K562 (cell line): Measurements from ENCODE around the gene RWDD1. TPM values are rescaled to one million over a fixed set of nuclear protein-coding genes. Genes with fewer than 3 reads are reported as not detected.

Source experiments
- ATAC-seq: fragments of 200-7000 bp; cut with Tn5 transposase; 3 replicates; pipeline ENCODE4 v1.9.1; 2020; ENCODE audit warnings: moderate library complexity
- BruUV-seq: library from RNA; stranded (reverse); fragments of 400-500 nt; replicated peaks from 2 replicates; lab custom pipeline; 2021; lab: Mats Ljungman, UMichigan
- CTCF ChIA-PET: fragments of 300-600 bp; formaldehyde crosslinking; extraction: SDS; loops from one replicate; lab custom pipeline; 2021; ENCODE audit warnings: low intra/inter-chr PET ratio; lab: Yijun Ruan, JAX
- POLR2A ChIA-PET: fragments of 300-600, 350-650 bp; sonication (Branson Sonifier 250); formaldehyde crosslinking; extraction: SDS; loops from one replicate; lab custom pipeline; 2021; ENCODE audit warnings: antibody characterized with exemption, inconsistent platforms; lab: Yijun Ruan, JAX
- DNase-seq, 4 experiments: peaks; one replicate each; pipeline versions ENCODE4 v3.0.0 to v3.0.0-alpha.2; 2011 to 2018; ENCODE audit warnings: low spot score in 3 of 4, mixed read lengths in 3 of 4; ENCODE audit errors: extremely low read depth in 1 of 4
- FAIRE-seq: peaks from 2 replicates; lab custom pipeline; 2011; peaks lifted over from hg19 to GRCh38; lab: Jason Lieb, UNC
- H2AFZ ChIP-seq: 2 replicates; pipeline ENCODE4 v1.6.0; 2011; ENCODE audit warnings: low read depth, low read length, control low read depth, inconsistent platforms
- H3K27ac ChIP-seq: fragments of 200-600 bp; 3 replicates; pipeline ENCODE4 v1.8.0; 2011; ENCODE audit warnings: low read depth, mild to moderate bottlenecking, control low read depth, inconsistent platforms, low read length, moderate library complexity, mixed read lengths; ENCODE audit errors: extremely low read depth
- H3K27me3 ChIP-seq, 2 experiments: fragments of 300-600 bp in 1 of 2; 2 replicates in 1 of 2; 3 replicates in 1 of 2; pipeline versions ENCODE4 v1.6.0 to v1.8.0; 2011; ENCODE audit warnings: inconsistent platforms in 2 of 2, low read length in 2 of 2, mild to moderate bottlenecking in 1 of 2, mixed read lengths in 1 of 2, moderate library complexity in 1 of 2; ENCODE audit not compliant: control insufficient read depth in 2 of 2, insufficient read depth in 2 of 2
- H3K36me3 ChIP-seq: fragments of 300-600 bp; 3 replicates; pipeline ENCODE4 v1.8.0; 2011; ENCODE audit warnings: mild to moderate bottlenecking, low read length, inconsistent platforms; ENCODE audit not compliant: control insufficient read depth, insufficient read depth
- H3K4me1 ChIP-seq, 2 experiments: fragments of 200-600 bp in 1 of 2; replicated peaks in 1 of 2; 2 replicates in 1 of 2; 3 replicates in 1 of 2; pipeline versions ENCODE4 v1.5.1 to v1.8.0; 2011; ENCODE audit warnings: inconsistent platforms in 2 of 2, low read length in 2 of 2, mild to moderate bottlenecking in 1 of 2, mixed read lengths in 1 of 2, moderate library complexity in 1 of 2; ENCODE audit not compliant: control insufficient read depth in 2 of 2, insufficient read depth in 2 of 2
- H3K4me2 ChIP-seq: 2 replicates; pipeline ENCODE4 v1.6.1; 2011; ENCODE audit warnings: low read length, control low read depth, inconsistent platforms, mixed read lengths; ENCODE audit not compliant: insufficient read depth
- H3K4me3 ChIP-seq: fragments of 200-600 bp; sonication (generic), shearing (Covaris generic); 2 replicates; pipeline ENCODE4 v1.5.1; 2016; ENCODE audit warnings: control low read depth, inconsistent platforms
- H3K79me2 ChIP-seq: fragments of 200-600 bp; 3 replicates; pipeline ENCODE4 v1.8.0; 2011; ENCODE audit warnings: low read length, inconsistent platforms; ENCODE audit not compliant: control insufficient read depth, insufficient read depth
- H3K9ac ChIP-seq, 2 experiments: 2 replicates each; pipeline versions ENCODE4 v1.6.0 to v1.6.1; 2011; ENCODE audit warnings: low read depth in 2 of 2, low read length in 2 of 2, control low read depth in 1 of 2, inconsistent platforms in 1 of 2, mild to moderate bottlenecking in 1 of 2, mixed read lengths in 1 of 2; ENCODE audit not compliant: insufficient read depth in 1 of 2
- H3K9me1 ChIP-seq: one replicate; pipeline ENCODE4 v1.6.0; 2011; ENCODE audit warnings: inconsistent platforms, mild to moderate bottlenecking, low read length, moderate library complexity; ENCODE audit not compliant: control insufficient read depth, insufficient read depth
- H3K9me3 ChIP-seq: replicated peaks from 2 replicates; pipeline ENCODE4 v1.5.1; 2011; ENCODE audit warnings: low read depth, low read length, inconsistent platforms; ENCODE audit not compliant: control insufficient read depth, insufficient read depth
- H4K20me1 ChIP-seq: replicated peaks from 2 replicates; pipeline ENCODE4 v1.6.1; 2011; ENCODE audit warnings: low read length, inconsistent platforms, mixed read lengths; ENCODE audit not compliant: control insufficient read depth, insufficient read depth
- BACH1 ChIP-seq: fragments of 200-800 bp; sonication (Bioruptor generic); IDR thresholded peaks from 2 replicates; pipeline ENCODE4 v1.6.1; 2016; ENCODE audit warnings: missing genetic modification characterization, missing compliant biosample characterization
- CCAR2 ChIP-seq: fragments of 200-400 bp; formaldehyde crosslinking; IDR thresholded peaks from 2 replicates; pipeline ENCODE4 v1.6.1; 2017; ENCODE audit warnings: mild to moderate bottlenecking, low read depth, low read length
- FOSL1 ChIP-seq: fragments of 200-800 bp; sonication (Bioruptor generic); conservative IDR thresholded peaks from 2 replicates; pipeline ENCODE4 v1.6.1; 2016; ENCODE audit warnings: missing genetic modification characterization, missing compliant biosample characterization
- FOXJ2 ChIP-seq: fragments of 200-800 bp; sonication (Bioruptor generic); IDR thresholded peaks from 2 replicates; pipeline ENCODE4 v1.6.1; 2016; ENCODE audit warnings: missing genetic modification characterization, missing compliant biosample characterization
- JUND ChIP-seq, 2 experiments: IDR thresholded peaks; 2 replicates in 1 of 2; 3 replicates in 1 of 2; pipeline ENCODE4 v1.6.1; 2011; ENCODE audit warnings: borderline replicate concordance in 2 of 2, low read depth in 2 of 2, low read length in 2 of 2, improper control_type of control experiment in 1 of 2, missing biosample characterization in 1 of 2, missing genetic modification characterization in 1 of 2, missing genetic modification reagents in 1 of 2
- MAFF ChIP-seq: IDR thresholded peaks from 2 replicates; pipeline ENCODE4 v1.6.1; 2012; ENCODE audit warnings: low read length, improper control_type of control experiment
- MAFK ChIP-seq: IDR thresholded peaks from 2 replicates; pipeline ENCODE4 v1.6.1; 2011; ENCODE audit warnings: low read length, improper control_type of control experiment
- NFE2 ChIP-seq: IDR thresholded peaks from 2 replicates; pipeline ENCODE4 v1.6.1; 2014; ENCODE audit warnings: antibody characterized with exemption, low read depth
- NFE2L1 ChIP-seq: fragments of 450-650 bp; IDR thresholded peaks from 2 replicates; pipeline ENCODE4 v1.6.1; 2016; ENCODE audit warnings: missing genetic modification characterization, low read depth, mild to moderate bottlenecking, missing compliant biosample characterization, moderate library complexity, borderline replicate concordance
- POU5F1 ChIP-seq: fragments of 150-350 bp; IDR thresholded peaks from 2 replicates; pipeline ENCODE4 v1.6.1; 2014; ENCODE audit warnings: borderline replicate concordance, low read length, low read depth, mild to moderate bottlenecking; ENCODE audit not compliant: partially characterized antibody
- RBM25 ChIP-seq: fragments of 200-400 bp; formaldehyde crosslinking; IDR thresholded peaks from 2 replicates; pipeline ENCODE4 v1.6.1; 2018; ENCODE audit warnings: low read length, low read depth, moderate library complexity; ENCODE audit not compliant: severe bottlenecking
- SRF ChIP-seq, 2 experiments: fragments of 250-450, 450-650 bp in 1 of 2; sonication (Bioruptor Pico) in 1 of 2; sonication (generic) in 1 of 2; formaldehyde crosslinking; IDR thresholded peaks; 2 replicates each; pipeline versions ENCODE4 v1.5.0 to v1.5.1; 2020 to 2022; ENCODE audit warnings: mild to moderate bottlenecking in 1 of 2, missing genetic modification reagents in 1 of 2
- ZFP30 ChIP-seq: fragments of 250-450 bp; sonication (Bioruptor Pico); IDR thresholded peaks from 2 replicates; pipeline ENCODE4 v1.8.0; 2022; ENCODE audit warnings: moderate library complexity, mild to moderate bottlenecking, inconsistent platforms, borderline replicate concordance
- ZNF316 ChIP-seq: fragments of 450-650 bp; IDR thresholded peaks from 2 replicates; pipeline ENCODE4 v1.6.1; 2016
- WGBS: fragments of 100-300 bp; shearing (Covaris generic); methylation state at CpG from one replicate; pipeline ENCODE4 v1.1.6; 2016; ENCODE audit warnings: low coverage, mixed read lengths; ENCODE audit not compliant: insufficient coverage; ENCODE audit errors: missing lambda C conversion rate; 5-methylcytosine and 5-hydroxymethylcytosine counted together
- in situ Hi-C: fragments of 300-500 bp; cut with MboI; formaldehyde crosslinking; loops from 4 replicates; pipeline ENCODE4 v1.15.0; 2018; ENCODE audit warnings: inconsistent platforms, mixed read lengths
- intact Hi-C: fragments of 100-400 bp; cut with micrococcal nuclease; formaldehyde crosslinking; loops from 2 replicates; pipeline ENCODE4 v1.14.2; 2022
- polyA plus RNA-seq, 8 experiments: library from polyadenylated mRNA; depleted of rRNA in 4 of 8; stranded (reverse) in 5 of 8; unstranded in 3 of 8; fragments of >200 nt; fragmentation: Nextera tagmentation in 2 of 8; fragmentation: Illumina TruSeq in 1 of 8; extraction: Ambion mirVana in 2 of 8; extraction: Trizol in 1 of 8; gene quantifications; 2 replicates each; pipeline versions ENCODE4 v1.2.1 to v1.2.3, GENCODE V29; 2011 to 2014; ENCODE audit warnings: inconsistent platforms in 1 of 8, missing spikeins in 1 of 8
- total RNA-seq, 7 experiments: library from RNA; depleted of rRNA in 6 of 7; stranded (reverse); fragments of >200 nt in 6 of 7; fragmentation: Illumina TruSeq in 2 of 7; extraction: Trizol in 2 of 7; gene quantifications; 2 replicates each; pipeline versions ENCODE4 v1.2.1 to v1.2.3, GENCODE V29; 2011 to 2021; ENCODE audit warnings: low replicate concordance in 1 of 7
- TF ChIP-seq, protein P1 (sequence below): fragments of 450-650 bp; IDR thresholded peaks from 2 replicates; pipeline ENCODE4 v1.6.1; 2016
- TF ChIP-seq, protein P2 (sequence below), 2 experiments: IDR thresholded peaks; 2 replicates each; pipeline ENCODE4 v1.6.1; 2012; ENCODE audit warnings: improper control_type of control experiment in 2 of 2, low read depth in 2 of 2, low read length in 2 of 2, borderline replicate concordance in 1 of 2
- TF ChIP-seq, protein P3 (sequence below): sonication (generic); formaldehyde crosslinking; IDR thresholded peaks from 2 replicates; pipeline ENCODE4 v1.8.0; 2022; ENCODE audit warnings: mild to moderate bottlenecking, missing genetic modification reagents

Gene RWDD1
- total and polyA plus RNA-seq, 9 of the 15 experiments (the other 6 are each of a cell fraction or from before 2014, with no cell fraction given) = 31.9 to 89.8 (median 48.7) TPM

DNA sequence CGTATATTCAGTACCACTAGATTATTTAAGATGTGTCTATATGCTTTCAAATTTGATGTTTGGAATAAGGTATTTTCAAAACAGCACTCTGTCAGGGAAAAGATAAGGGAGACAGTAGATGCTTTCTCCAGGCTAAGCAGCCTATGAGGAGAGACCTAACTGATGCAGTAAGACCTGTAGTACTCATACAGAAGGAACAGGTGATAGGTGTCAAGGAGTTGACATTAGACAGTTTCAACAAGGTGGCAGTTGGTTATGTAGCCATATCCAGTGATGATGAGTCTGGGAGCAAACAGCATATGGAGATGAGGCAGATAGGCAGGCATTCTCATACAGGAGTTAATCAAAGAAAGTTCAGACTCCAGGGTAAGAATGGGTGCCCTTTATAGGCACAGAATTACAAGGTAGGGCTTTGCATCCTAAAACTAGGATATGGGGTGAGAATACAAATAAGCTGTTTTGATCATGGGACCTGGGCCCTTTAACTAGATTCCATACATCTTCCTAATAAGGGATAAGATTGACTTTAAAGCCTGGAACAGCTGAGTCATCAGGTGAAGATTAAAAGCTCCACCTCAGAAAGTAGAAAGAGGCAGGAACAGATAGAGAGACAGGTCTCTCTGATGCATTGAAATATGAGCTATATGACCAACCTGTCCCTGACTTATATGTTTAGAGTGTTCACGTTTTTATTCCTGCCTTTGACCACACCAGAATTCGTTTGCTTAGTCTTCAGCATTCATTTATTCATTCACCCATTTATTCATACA lies 52.9 kb downstream of the RWDD1 start:
- no peak overlapping the region for H3K4me3 ChIP-seq
- H3K27ac ChIP-seq = no peak overlapping the region
- no peak overlapping the region for H3K9ac ChIP-seq
- intact Hi-C loops (no loop called here), in situ Hi-C loops (no loop called here)
- ChIA-PET CTCF (no interaction called here), POLR2A (interaction anchor here (0.6 kb wide), 1 partner anchor 106 kb away, joined by 3 read pairs; no protein-coding TSS in a partner anchor)
- no peak overlapping the region for H2AFZ ChIP-seq
- peaks cover 0 to 8% of the 10 kb centered on the region in 2 experiments; a peak in 2 of 5 replicates for H3K4me1 ChIP-seq
- peak; percentile 86 for ATAC-seq
- H3K27me3 ChIP-seq = no peaks in the 10 kb centered on the region
- no peak overlapping the region for H3K4me2 ChIP-seq
- 7% methylated on average over 3 of the region's 3 CpGs for WGBS
- no peaks in the 10 kb centered on the region for H3K36me3 ChIP-seq
- H3K79me2 ChIP-seq = no peaks in the 10 kb centered on the region
- H3K9me1 ChIP-seq = no peaks in the 10 kb centered on the region
- H3K9me3 ChIP-seq = no peaks in the 10 kb centered on the region
- peak; percentile 32 for FAIRE-seq
- no TSS peak for BruUV-seq
- no peaks in the 10 kb centered on the region for H4K20me1 ChIP-seq
- peak in 1 of 4 experiments; percentile 48 for DNase-seq
- TF ChIP-seq SRF (CRISPR knock-in tag; IDR thresholded peaks at IDR 0.05) = peak in 1 of 2 experiments; percentile 77; a peak in 1 of 4 replicates
- TF ChIP-seq, protein P1, sequence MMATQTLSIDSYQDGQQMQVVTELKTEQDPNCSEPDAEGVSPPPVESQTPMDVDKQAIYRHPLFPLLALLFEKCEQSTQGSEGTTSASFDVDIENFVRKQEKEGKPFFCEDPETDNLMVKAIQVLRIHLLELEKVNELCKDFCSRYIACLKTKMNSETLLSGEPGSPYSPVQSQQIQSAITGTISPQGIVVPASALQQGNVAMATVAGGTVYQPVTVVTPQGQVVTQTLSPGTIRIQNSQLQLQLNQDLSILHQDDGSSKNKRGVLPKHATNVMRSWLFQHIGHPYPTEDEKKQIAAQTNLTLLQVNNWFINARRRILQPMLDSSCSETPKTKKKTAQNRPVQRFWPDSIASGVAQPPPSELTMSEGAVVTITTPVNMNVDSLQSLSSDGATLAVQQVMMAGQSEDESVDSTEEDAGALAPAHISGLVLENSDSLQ = 0 out of 2 replicates have a peak, but pooled peaks have one; percentile 9
- TF ChIP-seq NFE2 = peak; percentile 77
- TF ChIP-seq ZNF316 = peak; percentile 92
- TF ChIP-seq POU5F1 = no peak
- TF ChIP-seq MAFF = peak; percentile 72
- TF ChIP-seq, protein P2, sequence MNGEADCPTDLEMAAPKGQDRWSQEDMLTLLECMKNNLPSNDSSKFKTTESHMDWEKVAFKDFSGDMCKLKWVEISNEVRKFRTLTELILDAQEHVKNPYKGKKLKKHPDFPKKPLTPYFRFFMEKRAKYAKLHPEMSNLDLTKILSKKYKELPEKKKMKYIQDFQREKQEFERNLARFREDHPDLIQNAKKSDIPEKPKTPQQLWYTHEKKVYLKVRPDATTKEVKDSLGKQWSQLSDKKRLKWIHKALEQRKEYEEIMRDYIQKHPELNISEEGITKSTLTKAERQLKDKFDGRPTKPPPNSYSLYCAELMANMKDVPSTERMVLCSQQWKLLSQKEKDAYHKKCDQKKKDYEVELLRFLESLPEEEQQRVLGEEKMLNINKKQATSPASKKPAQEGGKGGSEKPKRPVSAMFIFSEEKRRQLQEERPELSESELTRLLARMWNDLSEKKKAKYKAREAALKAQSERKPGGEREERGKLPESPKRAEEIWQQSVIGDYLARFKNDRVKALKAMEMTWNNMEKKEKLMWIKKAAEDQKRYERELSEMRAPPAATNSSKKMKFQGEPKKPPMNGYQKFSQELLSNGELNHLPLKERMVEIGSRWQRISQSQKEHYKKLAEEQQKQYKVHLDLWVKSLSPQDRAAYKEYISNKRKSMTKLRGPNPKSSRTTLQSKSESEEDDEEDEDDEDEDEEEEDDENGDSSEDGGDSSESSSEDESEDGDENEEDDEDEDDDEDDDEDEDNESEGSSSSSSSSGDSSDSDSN (IDR thresholded peaks at IDR 0.05; ENCODE audit: borderline replicate concordance in 1 of 2, low read depth in 2 of 2, low read length in 2 of 2) = no peak
- TF ChIP-seq NFE2L1 = peak; percentile 7; the same call in 1 of the 2 replicates
- TF ChIP-seq JUND (IDR thresholded peaks at IDR 0.05; ENCODE audit: borderline replicate concordance, low read depth, low read length) = peak; percentile 44; the same call in 1 of the 2 replicates
- TF ChIP-seq JUND (tag; IDR thresholded peaks at IDR 0.05; ENCODE audit: borderline replicate concordance, low read depth, low read length) = peak; percentile 54; the same call in 1 of the 3 replicates
- TF ChIP-seq, protein P3, sequence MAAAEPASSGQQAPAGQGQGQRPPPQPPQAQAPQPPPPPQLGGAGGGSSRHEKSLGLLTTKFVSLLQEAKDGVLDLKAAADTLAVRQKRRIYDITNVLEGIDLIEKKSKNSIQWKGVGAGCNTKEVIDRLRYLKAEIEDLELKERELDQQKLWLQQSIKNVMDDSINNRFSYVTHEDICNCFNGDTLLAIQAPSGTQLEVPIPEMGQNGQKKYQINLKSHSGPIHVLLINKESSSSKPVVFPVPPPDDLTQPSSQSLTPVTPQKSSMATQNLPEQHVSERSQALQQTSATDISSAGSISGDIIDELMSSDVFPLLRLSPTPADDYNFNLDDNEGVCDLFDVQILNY (CRISPR knock-in tag) = no peak
- TF ChIP-seq CCAR2 = no peak
- TF ChIP-seq MAFK = peak; percentile 54; the same call in 1 of the 2 replicates
- peak; percentile 81 for TF ChIP-seq FOSL1 (tag)
- TF ChIP-seq BACH1 (tag) = 0 out of 2 replicates have a peak, but pooled peaks have one; percentile 37
- no peak for TF ChIP-seq FOXJ2 (tag)
- no peak for TF ChIP-seq RBM25
- TF ChIP-seq ZFP30 = no peak
